Upper lobe of left lung (tissue), 6 donors: ENCODE data around the gene RFWD3. TPM values are rescaled to one million over a fixed set of nuclear protein-coding genes. Genes with fewer than 3 reads are reported as not detected.

ENCODE experiments used
- ATAC-seq, 2 donors: fragments of 200-7000 bp; cut with Tn5 transposase; one replicate each; pipeline ENCODE4 v1.9.1; 2022; ENCODE audit warnings: mild to moderate bottlenecking in 2 of 2, moderate library complexity in 2 of 2; ENCODE audit not compliant: low FRiP score in 2 of 2
- DNase-seq, 2 donors: peaks; one replicate each; pipeline ENCODE4 v3.0.0-alpha.2; 2019 to 2020
- H3K27ac ChIP-seq, 4 donors: fragments of 200-600 bp; sonication (generic); one replicate each; pipeline ENCODE4 v1.5.1; 2016 to 2019
- H3K27me3 ChIP-seq, 4 donors: fragments of 200-600 bp; sonication (generic); one replicate each; pipeline ENCODE4 v1.5.1; 2017 to 2019
- H3K36me3 ChIP-seq, 4 donors: fragments of 200-600 bp; sonication (generic); one replicate each; pipeline ENCODE4 v1.5.1; 2016 to 2019
- H3K4me1 ChIP-seq, 4 donors: fragments of 200-600 bp; sonication (generic); one replicate each; pipeline ENCODE4 v1.5.1; 2018 to 2019
- H3K4me3 ChIP-seq, 4 donors: fragments of 200-600 bp; sonication (generic); one replicate each; pipeline ENCODE4 v1.5.1; 2017 to 2019; ENCODE audit warnings: mild to moderate bottlenecking in 2 of 4, moderate library complexity in 1 of 4
- H3K9me3 ChIP-seq, 4 donors: fragments of 200-600 bp; sonication (generic); one replicate each; pipeline ENCODE4 v1.5.1; 2018 to 2019
- CTCF ChIP-seq, 6 experiments: fragments of 450-650 bp in 4 of 6; fragments of 200-600 bp in 2 of 6; sonication (generic) in 2 of 6; IDR thresholded peaks; one replicate each; pipeline ENCODE4 v1.5.1; 2016 to 2019; ENCODE audit warnings: antibody characterized with exemption in 6 of 6
- EP300 ChIP-seq, 4 donors: sonication (generic); formaldehyde crosslinking; IDR thresholded peaks; one replicate each; pipeline ENCODE4 v1.5.1; 2017; ENCODE audit warnings: antibody characterized with exemption in 4 of 4, control low read depth in 2 of 4
- POLR2A ChIP-seq, 4 donors: fragments of 450-650 bp; IDR thresholded peaks; one replicate each; pipeline ENCODE4 v1.5.1; 2016 to 2017; ENCODE audit warnings: antibody characterized with exemption in 4 of 4, mild to moderate bottlenecking in 2 of 4
- POLR2AphosphoS5 ChIP-seq, 2 donors: sonication (generic); formaldehyde crosslinking; IDR thresholded peaks; one replicate each; pipeline ENCODE4 v1.5.1; 2017; ENCODE audit warnings: antibody characterized with exemption in 2 of 2
- WGBS, 2 donors: methylation state at CpG; one replicate each; pipeline ENCODE4 v1.1.5; 2017 to 2018; 5-methylcytosine and 5-hydroxymethylcytosine counted together
- total RNA-seq, 6 donors: library from RNA; depleted of rRNA in 4 of 6; stranded (reverse); fragments of >200 nt in 4 of 6; gene quantifications; one replicate each; pipeline versions ENCODE4 v1.1.0 to v1.2.1, GENCODE V29; 2016 to 2021
- donor health status: DM: no; HTN: no; CAD: no; lungs with moderate emphysema.
- donor health status: DM: no; HTN: yes; CAD: no; lungs with severe emphysema.

Gene RFWD3
- total RNA-seq, 6 donors from 2014 or later, result 6.0 to 28.6 (median 20.0) TPM

- Histone ChIP-seq H3K4me1 (peaks cover 15 to 38% (median 23%) of the 10 kb centered on the region in 4 donors), H3K9me3 (no peaks in the 10 kb centered on the region), H3K36me3 (no peaks in the 10 kb centered on the region), H3K27me3 (no peaks in the 10 kb centered on the region), H3K27ac (peak overlapping the region in 1 of 4 donors; percentile 95), H3K4me3 (no peak overlapping the region)
- TF ChIP-seq EP300 (IDR thresholded peaks at IDR 0.05), result no peak
- no peak for TF ChIP-seq POLR2A (IDR thresholded peaks at IDR 0.05)
- TF ChIP-seq CTCF (IDR thresholded peaks at IDR 0.05), result no peak
- TF ChIP-seq POLR2AphosphoS5 (IDR thresholded peaks at IDR 0.05), result no peak
- WGBS, 2 donors, result 66 to 86% methylated on average over 6 of the region's 6 CpGs
- DNase-seq, result no peak
- no peak for ATAC-seq
Observed at GRCh38 chr16:74607962-74608356, 58.7 kb downstream of the RFWD3 start.

- Histone ChIP-seq H3K27ac (peak overlapping the region; percentile 93 to 97 (median 96)), H3K4me3 (peak overlapping the region; percentile 39 to 91 (median 81)), H3K36me3 (no peaks in the 10 kb centered on the region), H3K9me3 (no peaks in the 10 kb centered on the region), H3K27me3 (no peaks in the 10 kb centered on the region), H3K4me1 (peaks cover 15 to 41% (median 23%) of the 10 kb centered on the region in 4 donors)
- ATAC-seq, result no peak
- 22 to 23% methylated on average over 14 of the region's 14 CpGs for WGBS, 2 donors
- no peak for DNase-seq
- TF ChIP-seq POLR2AphosphoS5 (IDR thresholded peaks at IDR 0.05), result no peak
- TF ChIP-seq EP300 (IDR thresholded peaks at IDR 0.05), result no peak
- TF ChIP-seq CTCF (IDR thresholded peaks at IDR 0.05), result no peak
Observed at GRCh38 chr16:74607310-74607961, 59.2 kb downstream of the RFWD3 start.

- H3K36me3 ChIP-seq, result no peaks in the 10 kb centered on the region
- H3K27ac ChIP-seq, result peak within 1 kb of the TSS; percentile 93 to 97 (median 96)
- no peak for TF ChIP-seq EP300 (IDR thresholded peaks at IDR 0.05)
- peak; percentile 58 to 96 (median 94) for TF ChIP-seq POLR2A (IDR thresholded peaks at IDR 0.05)
- TF ChIP-seq POLR2AphosphoS5 (IDR thresholded peaks at IDR 0.05), result peak; percentile 93 to 95
- peak in 2 of 6 experiments; percentile 8 to 19 for TF ChIP-seq CTCF (IDR thresholded peaks at IDR 0.05)
- no peaks in the 10 kb centered on the region for H3K27me3 ChIP-seq
- peaks cover 15 to 48% (median 23%) of the 10 kb centered on the region in 4 donors for H3K4me1 ChIP-seq
- no peaks in the 10 kb centered on the region for H3K9me3 ChIP-seq
- DNase-seq (peak; percentile 95 to 98), ATAC-seq (peak; percentile 97 to 99)
- H3K4me3 ChIP-seq, result peak within 1 kb of the TSS; percentile 76 to 99 (median 88)
- 1% methylated on average over 30 to 41 of the region's 77 CpGs for WGBS, 2 donors
Observed at GRCh38 chr16:74606521-74607309, 60.0 kb downstream of the RFWD3 start, which contains the start of gene GLG1. Gene GLG1 (minus strand): TSS chr16:74607114. CDS start chr16:74607094, 20 bp downstream.

GRCh38 chr16:74605746-74606520 lies 60.7 kb downstream of the RFWD3 start:
- Histone ChIP-seq H3K4me1 (peaks cover 15 to 55% (median 30%) of the 10 kb centered on the region in 4 donors), H3K27me3 (no peaks in the 10 kb centered on the region), H3K4me3 (peak overlapping the region; percentile 76 to 99 (median 88)), H3K27ac (peak overlapping the region; percentile 93 to 97 (median 96)), H3K9me3 (no peaks in the 10 kb centered on the region), H3K36me3 (no peaks in the 10 kb centered on the region)
- DNase-seq (no peak), ATAC-seq (no peak)
- WGBS, 2 donors, result 3 to 4% methylated on average over 17 of the region's 17 CpGs
- TF ChIP-seq POLR2AphosphoS5 (IDR thresholded peaks at IDR 0.05) (no peak), CTCF (IDR thresholded peaks at IDR 0.05) (no peak), EP300 (IDR thresholded peaks at IDR 0.05) (no peak), POLR2A (IDR thresholded peaks at IDR 0.05) (no peak)
